GM18505 (cell line): Measurements from ENCODE around the gene FHIT.

Experiments
- ATAC-seq: cut with Tn5 transposase; IDR thresholded peaks from one replicate; pipeline ENCODE4 v1.9.1; 2021; ENCODE audit not compliant: unreplicated experiment
- POLR2A ChIP-seq: IDR thresholded peaks from 4 replicates; pipeline ENCODE4 v1.6.1; 2011; ENCODE audit warnings: borderline replicate concordance; ENCODE audit not compliant: insufficient read depth, insufficient read length; ENCODE audit errors: extremely low read depth

FHIT gene

DNA sequence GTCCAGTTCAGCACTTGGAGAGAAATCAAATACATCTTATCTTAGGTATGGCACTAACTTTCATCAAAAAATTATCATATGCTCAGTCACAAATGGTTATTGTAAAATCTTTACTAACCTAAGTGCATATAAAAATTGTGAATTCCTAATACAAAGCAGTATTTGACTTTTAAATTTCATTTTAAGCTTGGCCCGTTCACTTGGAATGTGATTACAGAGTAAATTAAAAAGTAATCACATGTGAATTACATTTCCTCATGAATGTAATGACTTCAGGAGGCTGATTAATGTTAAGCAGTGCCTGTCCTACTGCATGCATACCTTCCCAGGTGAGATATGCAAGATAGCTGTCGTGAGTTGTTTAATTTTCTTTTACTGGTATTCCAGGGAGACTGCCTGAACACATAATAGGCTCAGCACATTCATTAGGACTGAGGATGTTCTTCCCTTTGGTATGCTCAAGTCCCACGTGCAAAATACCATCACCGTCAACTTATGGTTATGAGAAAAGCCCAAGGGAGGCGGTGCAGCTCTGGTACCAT, 1053.0 kb downstream of the FHIT start:
- ATAC-seq: no peak
- no peak for TF ChIP-seq POLR2A

DNA sequence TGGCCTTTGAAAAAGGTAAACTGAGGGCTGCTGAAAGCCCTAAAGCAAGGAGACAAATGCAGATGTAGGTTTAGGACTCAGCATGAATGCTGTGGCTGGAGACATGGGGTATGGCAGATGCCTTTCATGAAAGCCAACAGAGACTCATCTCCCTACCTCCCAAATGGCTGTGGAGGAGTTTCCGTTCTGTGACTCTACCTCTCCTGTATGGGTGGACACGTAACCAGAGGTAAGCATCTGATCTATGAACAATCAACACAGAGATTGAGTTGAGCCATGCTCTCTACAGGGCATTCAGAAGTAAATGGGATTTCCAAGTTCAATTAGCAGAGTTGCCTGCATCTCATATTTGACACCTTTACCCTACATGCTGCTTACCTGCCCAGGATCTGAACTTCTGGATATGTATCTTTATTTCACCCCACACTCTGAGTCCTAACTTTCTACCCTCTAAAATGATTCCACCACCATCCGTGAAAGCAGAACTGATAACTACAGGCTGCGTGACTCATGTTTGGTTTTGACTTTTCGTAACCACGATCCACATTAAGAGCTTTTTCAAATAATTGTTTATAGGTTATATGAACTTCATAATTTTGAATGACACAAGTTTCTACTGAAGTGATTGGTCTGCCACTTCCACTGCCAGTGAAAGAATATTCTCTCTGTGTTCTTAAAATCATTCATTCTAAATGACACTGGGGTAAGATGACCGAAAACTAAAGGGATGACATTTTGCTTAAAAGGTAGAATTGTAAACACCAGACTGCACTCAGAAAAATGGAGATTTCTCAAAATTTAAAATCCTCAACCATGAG, 1058.7 kb downstream of the FHIT start:
- no peak for ATAC-seq
- TF ChIP-seq POLR2A: no peak

DNA sequence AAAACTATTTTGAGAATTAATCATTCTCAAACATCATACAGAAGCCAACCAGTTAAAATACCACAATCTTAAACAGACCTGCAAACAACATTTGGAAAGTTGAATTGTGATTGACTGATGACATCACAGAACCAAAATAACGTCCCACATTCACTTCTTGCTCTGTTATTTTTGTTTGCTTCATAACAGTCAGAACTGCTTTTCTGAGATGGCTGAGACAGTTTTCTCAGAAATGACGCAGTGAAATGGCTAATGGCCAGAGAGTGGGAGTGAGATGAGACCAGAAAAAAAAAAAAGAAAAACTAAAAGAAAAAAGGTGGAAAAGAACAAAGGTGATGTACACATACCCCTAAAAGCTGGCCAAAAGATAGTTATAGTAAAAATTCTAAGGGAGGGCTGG, 1061.2 kb downstream of the FHIT start:
- no peak for ATAC-seq
- no peak for TF ChIP-seq POLR2A

DNA sequence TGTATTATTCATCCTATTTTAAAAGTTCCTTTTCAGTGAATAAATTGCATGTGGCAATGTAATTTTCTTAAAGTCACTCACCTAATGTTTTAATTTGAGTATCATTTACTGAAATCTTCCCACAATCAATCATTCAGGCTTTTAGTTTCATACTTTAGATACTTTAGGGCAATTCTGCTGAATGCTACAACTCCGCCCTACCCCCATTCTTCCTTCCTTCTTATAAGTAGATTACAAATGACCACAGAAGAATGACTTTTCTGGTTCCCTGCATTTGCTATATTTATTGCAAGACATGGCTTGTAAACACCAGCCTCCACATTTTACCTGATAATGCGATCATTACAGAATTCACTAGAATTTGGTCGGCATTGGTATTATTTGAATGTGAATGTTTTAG, 1061.9 kb downstream of the FHIT start:
- ATAC-seq: no peak
- no peak for TF ChIP-seq POLR2A

DNA sequence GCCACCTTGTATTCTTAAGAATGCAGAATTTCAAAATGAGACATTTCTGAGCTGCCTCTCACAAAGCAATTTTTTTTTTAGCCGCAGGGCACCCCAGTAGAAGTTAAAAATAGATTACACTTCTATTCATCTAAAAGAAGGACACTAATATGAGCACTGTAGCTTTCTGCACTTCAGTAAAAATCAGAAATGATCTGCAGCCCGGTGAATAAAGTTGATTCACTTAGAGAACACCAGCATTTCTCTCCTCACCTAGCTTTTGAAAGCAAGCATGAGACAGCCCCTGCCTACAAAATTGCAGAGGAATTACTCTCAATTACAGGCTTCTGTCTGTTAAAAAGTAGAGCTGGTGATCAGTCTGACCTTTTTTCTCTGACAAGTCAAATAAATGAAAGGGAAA, 1062.4 kb downstream of the FHIT start:
- TF ChIP-seq POLR2A: no peak
- ATAC-seq: no peak

DNA sequence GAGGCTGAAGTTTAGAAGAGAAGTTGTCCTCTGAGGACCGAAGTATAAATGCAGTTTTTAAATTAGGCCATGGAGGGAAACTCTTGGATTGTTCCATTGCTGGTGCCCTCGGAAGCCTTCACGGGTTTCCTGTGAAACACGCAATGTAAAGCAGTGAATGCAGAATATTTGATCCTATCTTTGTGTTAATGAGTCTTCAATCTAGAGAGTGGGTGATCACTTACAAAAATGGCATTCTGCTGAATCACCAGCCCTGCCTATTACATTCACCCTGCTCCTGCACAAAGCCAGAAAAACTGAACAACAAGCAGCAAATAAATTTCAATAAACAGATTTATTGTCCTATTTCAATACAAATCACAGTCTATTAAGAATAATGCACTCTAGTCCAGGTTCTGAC, 1063.9 kb downstream of the FHIT start:
- ATAC-seq: no peak
- no peak for TF ChIP-seq POLR2A

DNA sequence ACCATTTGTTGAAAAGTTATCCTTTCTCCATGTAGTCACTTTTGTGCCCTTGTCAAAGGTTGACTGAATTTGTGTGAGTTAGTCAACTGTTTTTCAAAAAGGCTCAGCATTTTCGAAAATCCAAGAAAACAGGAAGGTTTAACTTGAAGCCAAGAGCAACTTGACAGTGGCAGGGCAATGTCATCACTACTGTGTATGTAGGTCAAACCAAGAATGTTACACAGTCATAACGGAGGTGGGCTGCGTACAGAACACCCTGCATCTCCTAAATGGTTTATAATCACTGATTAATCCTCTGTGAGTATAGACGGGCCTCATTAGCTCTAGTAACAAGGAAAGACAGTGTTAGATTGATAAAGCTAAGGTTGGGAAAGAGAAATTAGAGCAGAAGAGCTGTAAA, 1064.9 kb downstream of the FHIT start:
- no peak for TF ChIP-seq POLR2A
- no peak for ATAC-seq

DNA sequence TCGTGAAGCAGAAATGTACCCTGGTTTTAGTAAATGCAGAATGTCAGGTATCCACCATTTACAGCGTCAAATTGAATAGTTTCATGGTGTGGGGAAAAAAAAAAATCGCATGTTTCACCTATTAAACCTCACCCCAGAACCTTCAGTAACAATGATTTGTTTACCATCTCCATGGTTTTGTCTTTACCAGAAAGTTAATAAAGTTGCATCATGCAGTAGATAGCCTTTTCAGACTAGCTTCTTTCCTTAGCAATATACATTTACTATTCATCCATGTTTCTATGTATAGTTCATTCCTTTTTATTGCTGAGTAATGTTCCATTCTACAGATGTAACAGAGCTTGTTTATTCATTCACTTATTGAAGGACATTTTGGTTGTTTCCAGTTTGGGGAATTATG, 1066.1 kb downstream of the FHIT start:
- no peak for TF ChIP-seq POLR2A
- ATAC-seq: no peak

DNA sequence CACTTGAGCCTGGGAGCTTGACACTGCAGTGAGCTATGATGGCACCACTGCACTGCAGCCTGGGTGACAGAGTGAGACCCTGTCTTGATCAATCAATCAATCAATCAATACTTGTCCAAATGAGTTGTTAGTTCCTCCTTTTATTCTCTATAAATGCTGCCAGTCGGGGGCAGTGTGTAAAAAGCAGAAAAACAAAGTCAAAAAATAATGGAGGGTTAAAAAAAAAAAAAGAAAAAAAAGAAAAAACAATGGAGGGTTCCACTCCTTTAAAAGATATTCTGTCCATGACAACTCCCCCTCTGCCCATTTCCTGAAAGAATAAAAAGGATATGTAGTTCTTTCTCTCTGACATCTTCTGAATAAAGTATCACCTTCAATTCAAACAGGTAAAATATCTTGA, 1068.6 kb downstream of the FHIT start:
- no peak for ATAC-seq
- no peak for TF ChIP-seq POLR2A

DNA sequence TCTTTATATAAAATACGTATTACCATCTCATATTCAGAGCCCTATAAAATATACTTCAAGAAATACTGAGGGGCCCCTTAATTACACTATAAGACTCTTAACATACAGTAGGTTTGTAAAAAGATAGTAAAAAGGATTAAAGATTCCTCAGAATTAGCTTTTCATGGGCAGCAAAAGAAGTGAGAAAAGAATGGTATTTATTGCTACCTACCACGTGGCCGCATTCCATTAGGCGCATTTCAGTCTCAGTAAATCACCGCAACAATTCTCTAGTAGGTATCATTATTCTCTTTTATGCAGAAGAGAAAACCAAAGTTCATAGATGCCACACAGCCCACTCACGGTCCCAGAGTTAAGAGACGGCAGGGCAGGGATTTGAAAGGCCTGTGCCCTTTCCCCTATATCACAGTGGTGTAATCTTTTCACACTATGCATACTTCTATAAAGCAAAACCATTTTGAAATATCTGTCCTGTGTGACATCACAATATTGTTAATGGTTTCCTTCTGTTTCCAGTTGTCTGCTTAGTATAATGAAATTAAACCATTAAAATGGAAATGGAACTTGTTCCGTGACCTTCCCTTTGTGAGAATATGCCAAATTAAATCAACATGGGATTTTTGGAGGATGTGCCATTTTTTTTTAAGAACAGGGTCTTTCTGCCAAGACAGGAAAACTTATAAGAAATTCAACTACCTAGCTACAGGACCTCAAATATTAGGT, 1072.2 kb downstream of the FHIT start:
- ATAC-seq: no peak
- TF ChIP-seq POLR2A: no peak

DNA sequence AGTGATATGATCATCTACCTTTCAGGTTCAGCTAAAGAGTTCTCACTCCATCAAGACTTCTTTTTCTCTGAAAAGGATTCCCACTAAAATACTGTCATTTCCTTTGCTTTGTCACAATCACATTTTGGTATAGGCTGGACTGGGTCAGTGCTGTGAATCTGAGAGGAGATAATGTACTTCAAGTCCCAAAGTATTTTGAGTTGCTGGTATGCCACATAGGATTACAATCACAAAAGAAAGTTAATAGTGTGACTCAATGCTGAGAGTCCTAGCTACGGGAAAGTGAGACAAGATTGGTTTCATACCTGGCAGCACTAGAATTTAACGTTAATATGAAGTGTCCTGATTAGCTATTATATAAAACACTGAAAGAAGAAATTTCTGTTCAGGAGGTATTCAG, 1073.5 kb downstream of the FHIT start:
- no peak for TF ChIP-seq POLR2A
- ATAC-seq: no peak

DNA sequence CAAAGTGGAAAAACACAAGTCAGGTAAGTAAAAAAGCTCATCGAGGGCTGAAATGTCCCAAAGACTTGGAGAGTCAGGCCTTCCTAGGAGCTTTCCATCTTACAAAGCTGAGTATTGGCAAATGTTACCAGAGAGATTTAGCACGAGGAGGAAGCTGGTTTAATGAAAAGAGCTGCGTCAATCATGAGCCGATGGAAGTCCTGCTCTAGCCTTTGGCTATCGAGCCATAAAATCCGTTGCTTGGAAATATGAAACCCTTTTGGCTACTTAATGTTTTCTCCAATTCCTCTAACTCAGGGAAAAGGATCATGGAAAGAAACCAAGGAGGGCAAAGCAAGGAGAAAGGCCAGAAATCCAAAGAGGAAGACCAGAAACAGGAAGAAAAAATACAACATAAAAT, 1074.6 kb downstream of the FHIT start:
- ATAC-seq: no peak

DNA sequence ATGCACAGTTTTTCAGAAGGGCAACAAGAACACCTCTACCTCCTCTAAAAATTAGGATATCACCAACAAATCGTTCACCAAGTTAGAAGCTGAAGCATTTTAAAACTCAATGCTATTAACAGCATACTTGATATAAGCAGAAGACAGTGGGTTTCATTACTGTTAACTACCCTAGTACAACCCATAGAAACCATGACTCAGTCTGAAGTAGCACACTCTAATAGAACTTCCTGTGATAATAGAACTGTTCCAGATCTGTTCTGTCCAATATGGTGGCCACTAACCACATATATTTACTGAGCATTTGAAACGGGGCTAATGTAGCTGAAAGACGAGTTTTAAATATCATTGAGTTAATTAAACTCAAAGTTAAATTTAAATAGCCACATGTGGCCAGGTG, 1075.6 kb downstream of the FHIT start:
- no peak for TF ChIP-seq POLR2A
- no peak for ATAC-seq

More for the DNA sequence above, 1074.6 kb downstream of the FHIT start:
- no peak for TF ChIP-seq POLR2A

DNA sequence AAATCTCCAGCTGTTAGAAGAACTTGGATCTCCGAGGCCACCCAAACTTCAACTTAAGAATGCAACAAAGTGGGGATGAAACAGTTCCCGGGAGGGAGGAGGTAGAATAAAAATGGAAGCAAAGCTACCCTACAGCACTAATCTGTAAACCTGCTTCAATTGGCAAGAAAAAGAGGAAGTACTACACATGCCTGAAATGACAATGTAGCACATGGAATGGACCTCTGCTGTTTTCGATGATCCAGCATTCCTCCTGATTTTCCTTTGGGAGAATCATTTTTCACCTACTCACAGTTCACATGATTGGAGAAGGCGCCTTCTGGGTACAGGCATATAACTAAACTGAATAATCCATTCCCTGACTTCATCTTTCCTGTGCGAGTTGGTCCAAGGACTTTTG, 1081.5 kb downstream of the FHIT start:
- ATAC-seq: no peak

DNA sequence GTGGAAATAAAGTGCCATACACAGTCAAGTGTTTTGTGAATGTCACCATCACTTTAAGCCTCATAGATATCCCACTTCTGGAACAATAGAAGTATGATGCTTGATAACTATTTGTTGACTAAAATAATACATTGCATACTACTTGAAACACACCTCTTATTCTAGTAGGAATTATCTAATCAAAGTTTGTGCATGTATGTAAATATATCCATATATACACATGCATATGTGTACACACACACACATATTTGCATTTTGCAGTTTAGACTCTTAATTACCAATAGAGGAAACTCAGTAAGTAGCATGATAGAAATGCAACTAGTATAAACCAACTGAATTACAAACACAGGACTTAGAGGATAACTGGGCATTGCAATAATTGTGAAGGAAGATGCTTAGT, 1084.1 kb downstream of the FHIT start:
- no peak for ATAC-seq
- TF ChIP-seq POLR2A: no peak

More for the DNA sequence above, 1081.5 kb downstream of the FHIT start:
- TF ChIP-seq POLR2A: no peak
